Measurements from ENCODE around the gene TRAK1.

TRAK1 gene

DNA sequence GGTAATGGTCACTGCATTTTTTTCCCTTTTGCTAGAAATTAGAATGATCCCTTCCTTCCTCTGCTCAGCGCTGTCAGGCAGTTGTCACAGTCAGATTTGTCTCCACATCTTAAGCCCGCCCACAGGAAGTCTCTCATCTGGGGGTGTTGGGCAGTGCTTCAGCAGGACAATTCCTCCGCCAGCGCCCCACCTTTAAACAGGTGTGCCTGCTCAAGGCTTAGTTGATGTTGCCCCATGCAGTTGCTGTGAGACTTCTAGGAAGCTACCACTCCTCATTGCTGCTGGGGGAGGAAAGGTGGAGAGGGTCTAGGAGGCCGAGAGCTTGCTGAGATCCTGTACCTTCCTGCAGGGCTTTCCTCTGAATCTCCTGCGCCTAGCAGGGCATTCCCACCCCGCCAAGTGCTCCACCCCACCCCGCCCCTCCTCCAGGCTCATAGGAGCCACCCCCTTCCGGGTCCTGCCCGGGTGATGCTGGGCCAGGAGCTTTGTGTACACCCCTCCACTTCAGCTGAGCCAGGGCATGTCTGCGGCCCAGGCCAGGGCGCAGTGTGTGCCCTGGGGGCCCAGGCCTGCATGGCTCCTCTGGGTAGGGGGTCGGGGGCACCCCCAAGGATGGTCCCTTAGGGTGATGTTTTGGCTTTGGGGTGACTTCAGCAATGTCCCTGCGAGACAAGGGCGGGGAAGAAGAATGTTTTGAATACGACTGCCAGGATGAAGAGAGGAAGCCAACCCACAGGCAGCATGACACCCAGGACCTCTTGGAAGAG is 68.7 kb downstream of the TRAK1 start:
- TF ChIP-seq, protein P1, sequence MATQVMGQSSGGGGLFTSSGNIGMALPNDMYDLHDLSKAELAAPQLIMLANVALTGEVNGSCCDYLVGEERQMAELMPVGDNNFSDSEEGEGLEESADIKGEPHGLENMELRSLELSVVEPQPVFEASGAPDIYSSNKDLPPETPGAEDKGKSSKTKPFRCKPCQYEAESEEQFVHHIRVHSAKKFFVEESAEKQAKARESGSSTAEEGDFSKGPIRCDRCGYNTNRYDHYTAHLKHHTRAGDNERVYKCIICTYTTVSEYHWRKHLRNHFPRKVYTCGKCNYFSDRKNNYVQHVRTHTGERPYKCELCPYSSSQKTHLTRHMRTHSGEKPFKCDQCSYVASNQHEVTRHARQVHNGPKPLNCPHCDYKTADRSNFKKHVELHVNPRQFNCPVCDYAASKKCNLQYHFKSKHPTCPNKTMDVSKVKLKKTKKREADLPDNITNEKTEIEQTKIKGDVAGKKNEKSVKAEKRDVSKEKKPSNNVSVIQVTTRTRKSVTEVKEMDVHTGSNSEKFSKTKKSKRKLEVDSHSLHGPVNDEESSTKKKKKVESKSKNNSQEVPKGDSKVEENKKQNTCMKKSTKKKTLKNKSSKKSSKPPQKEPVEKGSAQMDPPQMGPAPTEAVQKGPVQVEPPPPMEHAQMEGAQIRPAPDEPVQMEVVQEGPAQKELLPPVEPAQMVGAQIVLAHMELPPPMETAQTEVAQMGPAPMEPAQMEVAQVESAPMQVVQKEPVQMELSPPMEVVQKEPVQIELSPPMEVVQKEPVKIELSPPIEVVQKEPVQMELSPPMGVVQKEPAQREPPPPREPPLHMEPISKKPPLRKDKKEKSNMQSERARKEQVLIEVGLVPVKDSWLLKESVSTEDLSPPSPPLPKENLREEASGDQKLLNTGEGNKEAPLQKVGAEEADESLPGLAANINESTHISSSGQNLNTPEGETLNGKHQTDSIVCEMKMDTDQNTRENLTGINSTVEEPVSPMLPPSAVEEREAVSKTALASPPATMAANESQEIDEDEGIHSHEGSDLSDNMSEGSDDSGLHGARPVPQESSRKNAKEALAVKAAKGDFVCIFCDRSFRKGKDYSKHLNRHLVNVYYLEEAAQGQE (IDR thresholded peaks at IDR 0.05; ENCODE audit: insufficient replicate concordance, low read depth): no peak
- TF ChIP-seq GABPA (IDR thresholded peaks at IDR 0.05; ENCODE audit: low read depth) (no peak), SPI1 (IDR thresholded peaks at IDR 0.05; ENCODE audit: borderline replicate concordance, low read depth) (no peak), POLR2AphosphoS5 (IDR thresholded peaks at IDR 0.05; ENCODE audit: low read depth) (no peak)
- TF ChIP-seq, protein P2, sequence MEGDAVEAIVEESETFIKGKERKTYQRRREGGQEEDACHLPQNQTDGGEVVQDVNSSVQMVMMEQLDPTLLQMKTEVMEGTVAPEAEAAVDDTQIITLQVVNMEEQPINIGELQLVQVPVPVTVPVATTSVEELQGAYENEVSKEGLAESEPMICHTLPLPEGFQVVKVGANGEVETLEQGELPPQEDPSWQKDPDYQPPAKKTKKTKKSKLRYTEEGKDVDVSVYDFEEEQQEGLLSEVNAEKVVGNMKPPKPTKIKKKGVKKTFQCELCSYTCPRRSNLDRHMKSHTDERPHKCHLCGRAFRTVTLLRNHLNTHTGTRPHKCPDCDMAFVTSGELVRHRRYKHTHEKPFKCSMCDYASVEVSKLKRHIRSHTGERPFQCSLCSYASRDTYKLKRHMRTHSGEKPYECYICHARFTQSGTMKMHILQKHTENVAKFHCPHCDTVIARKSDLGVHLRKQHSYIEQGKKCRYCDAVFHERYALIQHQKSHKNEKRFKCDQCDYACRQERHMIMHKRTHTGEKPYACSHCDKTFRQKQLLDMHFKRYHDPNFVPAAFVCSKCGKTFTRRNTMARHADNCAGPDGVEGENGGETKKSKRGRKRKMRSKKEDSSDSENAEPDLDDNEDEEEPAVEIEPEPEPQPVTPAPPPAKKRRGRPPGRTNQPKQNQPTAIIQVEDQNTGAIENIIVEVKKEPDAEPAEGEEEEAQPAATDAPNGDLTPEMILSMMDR (IDR thresholded peaks at IDR 0.05; ENCODE audit: insufficient read depth, low read length): no peak
- Histone ChIP-seq H3K27me3 (ENCODE audit: insufficient read depth, poor library complexity, severe bottlenecking) (no peaks in the 10 kb centered on the region), H3K27ac (replicated peaks) (no peak overlapping the region), H3K4me3 (replicated peaks; ENCODE audit: insufficient read depth, low read length) (no peak overlapping the region)
- no peak for DNase-seq (ENCODE audit: low read depth in 1 of 2, low spot score in 1 of 2)

DNA sequence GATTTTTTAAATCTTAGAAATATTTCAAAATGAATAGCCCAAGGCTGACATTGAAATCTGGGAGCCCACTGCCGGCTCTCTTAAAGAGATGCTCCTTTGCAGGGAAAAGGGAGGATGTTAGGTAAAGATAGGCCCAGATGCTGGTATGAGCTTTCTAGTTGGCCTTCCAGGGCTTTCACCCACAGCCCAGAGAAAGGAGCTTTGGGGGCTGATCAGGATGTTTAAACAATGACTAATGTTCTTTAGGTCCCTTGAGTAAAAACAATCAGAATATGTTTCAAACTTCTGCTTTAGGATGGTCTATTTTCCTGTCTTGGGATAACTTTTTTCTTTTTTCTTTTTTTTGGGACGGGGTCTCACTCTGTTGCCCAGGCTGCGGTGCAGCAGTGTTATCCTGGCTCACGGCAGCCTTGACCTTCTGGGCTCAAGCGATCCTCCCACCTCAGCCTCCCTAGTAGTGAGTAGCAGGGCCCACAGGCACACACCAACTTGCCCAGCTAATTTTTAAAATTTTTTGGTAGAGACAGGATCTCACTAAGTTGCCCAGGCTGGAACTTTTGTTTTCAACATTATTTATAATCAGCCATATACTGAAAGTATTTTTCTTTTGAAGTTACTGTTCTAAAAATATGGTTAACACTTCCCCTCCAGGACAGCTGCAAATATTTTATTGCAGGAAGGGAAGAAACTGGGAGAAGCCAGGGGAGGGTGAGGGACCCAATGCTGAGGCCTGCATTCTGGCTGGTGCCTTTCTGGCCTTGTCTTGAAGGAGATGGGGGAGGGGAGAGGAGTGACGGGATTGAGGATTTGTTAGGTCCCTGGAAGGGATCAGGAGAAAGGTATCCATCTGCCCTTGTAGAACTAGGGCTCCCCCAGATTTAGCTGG is 70.1 kb downstream of the TRAK1 start:
- no peaks in the 10 kb centered on the region for H3K27me3 ChIP-seq (ENCODE audit: insufficient read depth, poor library complexity, severe bottlenecking)
- no peak overlapping the region for H3K27ac ChIP-seq (replicated peaks)
- no peak overlapping the region for H3K4me3 ChIP-seq (replicated peaks; ENCODE audit: insufficient read depth, low read length)
- no peak for DNase-seq (ENCODE audit: low read depth in 1 of 2, low spot score in 1 of 2)
- TF ChIP-seq POLR2AphosphoS5 (IDR thresholded peaks at IDR 0.05; ENCODE audit: low read depth): no peak
- TF ChIP-seq, protein P2 (IDR thresholded peaks at IDR 0.05; ENCODE audit: insufficient read depth, low read length): no peak
- no peak for TF ChIP-seq GABPA (IDR thresholded peaks at IDR 0.05; ENCODE audit: low read depth)
- TF ChIP-seq, protein P1 (IDR thresholded peaks at IDR 0.05; ENCODE audit: insufficient replicate concordance, low read depth): no peak
- no peak for TF ChIP-seq SPI1 (IDR thresholded peaks at IDR 0.05; ENCODE audit: borderline replicate concordance, low read depth)

DNA sequence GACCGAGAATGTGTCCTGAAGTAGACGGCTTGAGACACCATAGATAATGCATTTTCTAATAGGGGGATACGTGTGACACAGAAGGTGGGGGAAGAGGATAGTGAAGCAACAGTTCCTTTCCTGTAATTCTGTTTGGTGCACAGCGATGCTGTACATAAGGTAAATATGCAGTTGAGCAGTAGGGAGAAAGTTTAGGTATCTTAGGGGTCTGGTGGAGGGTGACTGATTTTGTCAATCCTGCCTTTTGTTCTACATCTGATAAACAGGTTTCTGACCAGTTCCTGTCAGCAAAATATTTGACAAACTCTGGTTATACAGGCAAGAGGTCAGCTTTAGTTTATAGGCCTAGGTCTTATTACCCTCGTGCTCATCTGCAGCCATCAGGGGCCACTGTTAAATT is 71.3 kb downstream of the TRAK1 start:
- no peak overlapping the region for H3K4me3 ChIP-seq (replicated peaks; ENCODE audit: insufficient read depth, low read length)
- no peak for DNase-seq (ENCODE audit: low read depth in 1 of 2, low spot score in 1 of 2)
- TF ChIP-seq, protein P1 (IDR thresholded peaks at IDR 0.05; ENCODE audit: insufficient replicate concordance, low read depth): no peak
- TF ChIP-seq GABPA (IDR thresholded peaks at IDR 0.05; ENCODE audit: low read depth): no peak
- no peak for TF ChIP-seq SPI1 (IDR thresholded peaks at IDR 0.05; ENCODE audit: borderline replicate concordance, low read depth)
- no peak for TF ChIP-seq POLR2AphosphoS5 (IDR thresholded peaks at IDR 0.05; ENCODE audit: low read depth)
- TF ChIP-seq, protein P2 (IDR thresholded peaks at IDR 0.05; ENCODE audit: insufficient read depth, low read length): no peak
- H3K27ac ChIP-seq (replicated peaks): no peak overlapping the region
- H3K27me3 ChIP-seq (ENCODE audit: insufficient read depth, poor library complexity, severe bottlenecking): no peaks in the 10 kb centered on the region
